ENCODE results near the gene IER3.

IER3 gene

GRCh38 chr6:30707281-30707850 is 37.0 kb downstream of the IER3 start:
- in situ Hi-C loops (cut with MboI; ENCODE audit: low pct_unique_long_range_greater_than_20kb, low sequenced_read_pairs, unreplicated experiment): no loop called here
- no peak for TF ChIP-seq CTCF (IDR thresholded peaks at IDR 0.05; ENCODE audit: extremely low read depth, insufficient read depth, missing control alignments)
- DNase-seq (ENCODE audit: low spot score): no peak

- TF ChIP-seq CTCF (IDR thresholded peaks at IDR 0.05; ENCODE audit: extremely low read depth, insufficient read depth, missing control alignments): no peak
- in situ Hi-C loops (cut with MboI; ENCODE audit: low pct_unique_long_range_greater_than_20kb, low sequenced_read_pairs, unreplicated experiment): no loop called here
- DNase-seq (ENCODE audit: low spot score): no peak
Observed at GRCh38 chr6:30705620-30706019, 38.7 kb downstream of the IER3 start.

- in situ Hi-C loops (cut with MboI; ENCODE audit: low pct_unique_long_range_greater_than_20kb, low sequenced_read_pairs, unreplicated experiment): no loop called here
- DNase-seq (ENCODE audit: low spot score): no peak
- no peak for TF ChIP-seq CTCF (IDR thresholded peaks at IDR 0.05; ENCODE audit: extremely low read depth, insufficient read depth, missing control alignments)
Observed at GRCh38 chr6:30703821-30704220, 40.5 kb downstream of the IER3 start.

GRCh38 chr6:30703011-30703410 is 41.3 kb downstream of the IER3 start:
- in situ Hi-C loops (cut with MboI; ENCODE audit: low pct_unique_long_range_greater_than_20kb, low sequenced_read_pairs, unreplicated experiment): no loop called here
- TF ChIP-seq CTCF (IDR thresholded peaks at IDR 0.05; ENCODE audit: extremely low read depth, insufficient read depth, missing control alignments): no peak
- no peak for DNase-seq (ENCODE audit: low spot score)

- DNase-seq (ENCODE audit: low spot score): no peak
- in situ Hi-C loops (cut with MboI; ENCODE audit: low pct_unique_long_range_greater_than_20kb, low sequenced_read_pairs, unreplicated experiment): no loop called here
- TF ChIP-seq CTCF (IDR thresholded peaks at IDR 0.05; ENCODE audit: extremely low read depth, insufficient read depth, missing control alignments): no peak
Observed at GRCh38 chr6:30700340-30700739, 44.0 kb downstream of the IER3 start.

- TF ChIP-seq CTCF (IDR thresholded peaks at IDR 0.05; ENCODE audit: extremely low read depth, insufficient read depth, missing control alignments): no peak
- no peak for DNase-seq (ENCODE audit: low spot score)
- in situ Hi-C loops (cut with MboI; ENCODE audit: low pct_unique_long_range_greater_than_20kb, low sequenced_read_pairs, unreplicated experiment): no loop called here
Observed at GRCh38 chr6:30696432-30696831, 47.9 kb downstream of the IER3 start.

Measured in GM13977 (cell line).